AG08395 (cell line): Measurements from ENCODE around the gene PTCD2.
"Not testable (repeated sequence)": the region's sequence is repeated elsewhere in the genome, so short reads cannot be mapped to it uniquely, and the experiment has no call there.

Experiments
- DNase-seq: peaks from one replicate; pipeline ENCODE4 v3.0.0; 2012; ENCODE audit warnings: mixed read lengths, low spot score

PTCD2 gene

GRCh38 chr5:72380492-72381274 is 60.5 kb downstream of the PTCD2 start:
- DNase-seq = no peak

- DNase-seq = peak; percentile 56
Measured at GRCh38 chr5:72383280-72383679, 63.1 kb downstream of the PTCD2 start.

- DNase-seq = peak; percentile 12
Measured at GRCh38 chr5:72383726-72384125, 63.6 kb downstream of the PTCD2 start.

- no peak for DNase-seq
Measured at GRCh38 chr5:72386639-72387038, 66.5 kb downstream of the PTCD2 start.

GRCh38 chr5:72387985-72388384 is 67.8 kb downstream of the PTCD2 start:
- DNase-seq = peak; percentile 83

GRCh38 chr5:72388646-72389045 is 68.5 kb downstream of the PTCD2 start:
- no peak for DNase-seq

- no peak for DNase-seq
Measured at GRCh38 chr5:72390836-72391235, 70.7 kb downstream of the PTCD2 start.

- DNase-seq = peak; percentile 48
Measured at GRCh38 chr5:72392326-72392733, 72.2 kb downstream of the PTCD2 start.

- no peak for DNase-seq
Measured at GRCh38 chr5:72393052-72393451, 72.9 kb downstream of the PTCD2 start.

GRCh38 chr5:72394688-72395087 is 74.5 kb downstream of the PTCD2 start:
- DNase-seq = no peak

- DNase-seq = no peak
Measured at GRCh38 chr5:72397836-72398235, 77.7 kb downstream of the PTCD2 start.

- no peak for DNase-seq
Measured at GRCh38 chr5:72400950-72401349, 80.8 kb downstream of the PTCD2 start.

GRCh38 chr5:72402381-72402890 is 82.3 kb downstream of the PTCD2 start:
- DNase-seq = no peak

GRCh38 chr5:72402959-72403628 is 82.9 kb downstream of the PTCD2 start:
- no peak for DNase-seq

GRCh38 chr5:72404771-72405170 is 84.6 kb downstream of the PTCD2 start:
- DNase-seq = not testable (repeated sequence)

GRCh38 chr5:72407078-72407477 is 86.9 kb downstream of the PTCD2 start:
- DNase-seq = no peak

GRCh38 chr5:72407541-72407940 is 87.4 kb downstream of the PTCD2 start:
- peak; percentile 28 for DNase-seq

- DNase-seq = no peak
Measured at GRCh38 chr5:72408127-72408526, 88.0 kb downstream of the PTCD2 start.

- DNase-seq = no peak
Measured at GRCh38 chr5:72408603-72409002, 88.4 kb downstream of the PTCD2 start.

- no peak for DNase-seq
Measured at GRCh38 chr5:72410688-72411295, 90.6 kb downstream of the PTCD2 start.

GRCh38 chr5:72412283-72413055 is 92.3 kb downstream of the PTCD2 start:
- peak; percentile 73 for DNase-seq
